MV-4-11 (cell line): ENCODE measurements around the gene SLC22A8.
"Not testable (repeated sequence)": the region's sequence is repeated elsewhere in the genome, so short reads cannot be mapped to it uniquely, and the experiment has no call there.

Source experiments
- DNase-seq: peaks from one replicate; lab custom pipeline; 2025; lab: John Stamatoyannopoulos, UW

The SLC22A8 gene

DNA sequence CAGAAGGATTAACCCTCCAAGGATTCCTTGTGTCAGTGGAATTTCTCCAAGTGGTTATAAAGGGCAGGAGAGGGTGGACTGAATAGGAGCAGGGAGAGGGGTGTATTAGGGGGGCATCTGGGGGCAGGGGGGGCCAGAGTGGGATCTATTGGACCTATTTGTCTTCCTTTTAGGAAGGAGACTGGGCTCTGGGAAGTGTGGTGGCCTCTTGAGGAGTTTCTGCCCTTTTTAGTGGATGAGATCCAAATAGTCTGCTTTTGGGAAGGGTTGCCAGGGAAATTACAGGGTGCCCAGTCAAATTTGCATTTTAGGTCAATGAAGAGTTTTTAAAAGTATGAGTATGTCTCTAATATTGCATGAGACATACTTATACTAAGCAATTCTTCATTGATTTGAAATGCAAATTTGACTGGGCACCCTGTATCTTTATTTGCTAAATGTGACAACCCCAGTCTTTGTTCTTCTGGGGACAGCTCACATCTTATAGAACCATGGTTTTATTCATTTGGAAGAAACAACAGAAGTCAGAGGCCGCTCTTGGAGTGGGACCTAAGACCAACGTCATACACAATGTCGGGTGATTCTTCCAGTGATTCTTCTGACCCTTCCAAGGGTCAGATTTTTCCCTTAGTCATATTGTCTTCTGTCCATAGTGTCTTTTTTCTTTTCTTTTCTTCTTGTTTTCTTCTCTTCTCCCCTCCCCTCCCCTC, 30.4 kb downstream of the SLC22A8 start:
- DNase-seq = no peak

DNA sequence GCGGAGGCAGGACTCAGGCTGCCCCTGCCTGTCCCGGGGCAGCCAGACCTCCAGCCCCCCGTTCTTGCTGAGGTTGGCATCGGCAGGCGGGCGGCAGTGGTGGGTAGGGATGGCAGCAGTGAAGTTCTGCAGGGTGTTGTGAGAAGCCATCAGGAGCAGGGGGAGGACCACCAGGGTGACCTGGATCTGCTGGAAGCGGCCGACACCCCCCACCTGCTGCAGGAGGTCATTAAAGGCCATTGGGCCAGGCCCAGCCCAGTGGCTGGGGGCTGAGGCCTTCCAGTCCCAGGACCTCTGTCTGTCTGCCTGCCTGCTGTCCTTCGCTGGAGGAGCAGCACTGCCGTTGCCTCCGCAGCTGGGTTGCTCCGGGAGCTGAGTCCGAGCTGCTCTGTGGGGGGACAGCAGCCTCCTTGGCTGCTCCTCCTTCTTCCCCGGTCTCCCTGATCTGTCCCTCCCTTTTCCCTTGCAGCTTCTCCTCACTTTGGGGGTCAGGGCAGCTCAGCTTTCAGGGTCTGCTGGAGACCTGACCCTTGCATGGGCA, 31.1 kb downstream of the SLC22A8 start, which contains the start of gene SLC22A6:
Gene SLC22A6 (minus strand): TSS at position 517 of the 541 bp plus-strand sequence. CDS start 277 bp downstream, at position 240.
- no peak for DNase-seq

DNA sequence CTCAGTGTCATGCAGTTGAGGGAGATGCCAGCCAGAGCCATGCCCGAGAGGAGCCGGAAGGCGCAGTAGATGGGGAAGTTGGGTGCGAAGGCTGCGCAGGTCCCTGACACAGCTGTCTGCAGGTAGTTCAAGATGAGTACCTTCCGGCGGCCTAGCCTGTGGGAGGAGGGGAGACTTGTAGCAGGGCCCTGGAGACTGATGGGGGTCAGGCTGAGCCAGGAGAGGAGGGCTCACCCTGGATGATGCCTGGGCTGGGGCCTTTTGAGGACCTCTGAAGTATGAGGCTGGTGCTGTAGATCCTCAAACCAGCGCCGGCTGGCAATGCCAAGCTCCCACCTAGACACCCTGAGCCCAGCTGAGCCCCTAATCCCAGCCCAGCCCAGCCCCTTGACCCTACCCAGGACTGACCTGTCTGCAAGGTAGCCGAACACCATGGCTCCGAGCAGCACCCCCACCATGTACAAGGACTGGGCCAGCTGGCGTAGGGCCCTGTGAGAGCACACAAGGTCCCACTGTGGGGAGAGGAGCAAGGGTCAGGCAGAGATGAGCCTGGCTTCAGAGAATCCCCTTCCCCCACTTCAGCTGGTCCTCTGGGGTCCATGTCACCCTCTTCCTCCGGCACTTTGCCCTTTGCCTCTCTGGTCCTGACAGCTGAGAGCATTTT, 32.0 kb downstream of the SLC22A8 start:
- DNase-seq = no peak

DNA sequence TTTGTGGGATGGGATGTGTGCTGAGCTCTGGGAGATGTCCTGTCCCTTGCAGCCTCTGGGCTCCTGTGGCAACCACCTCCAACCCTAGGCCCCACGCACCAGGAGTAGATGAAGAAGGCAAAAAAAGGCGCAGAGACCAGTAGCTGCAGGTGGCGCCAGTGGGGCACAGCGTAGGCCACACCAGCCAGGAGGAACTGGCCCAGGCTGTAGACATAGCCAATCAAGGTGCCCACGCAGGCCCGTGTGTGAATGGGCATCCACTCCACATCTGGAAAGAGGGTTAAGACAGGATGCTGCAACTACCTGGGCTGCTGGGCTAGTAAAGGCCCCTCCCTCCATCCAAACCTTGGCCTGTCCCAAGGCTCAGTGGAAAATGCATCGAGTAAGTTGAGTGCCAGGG, 33.9 kb downstream of the SLC22A8 start:
- no peak for DNase-seq

DNA sequence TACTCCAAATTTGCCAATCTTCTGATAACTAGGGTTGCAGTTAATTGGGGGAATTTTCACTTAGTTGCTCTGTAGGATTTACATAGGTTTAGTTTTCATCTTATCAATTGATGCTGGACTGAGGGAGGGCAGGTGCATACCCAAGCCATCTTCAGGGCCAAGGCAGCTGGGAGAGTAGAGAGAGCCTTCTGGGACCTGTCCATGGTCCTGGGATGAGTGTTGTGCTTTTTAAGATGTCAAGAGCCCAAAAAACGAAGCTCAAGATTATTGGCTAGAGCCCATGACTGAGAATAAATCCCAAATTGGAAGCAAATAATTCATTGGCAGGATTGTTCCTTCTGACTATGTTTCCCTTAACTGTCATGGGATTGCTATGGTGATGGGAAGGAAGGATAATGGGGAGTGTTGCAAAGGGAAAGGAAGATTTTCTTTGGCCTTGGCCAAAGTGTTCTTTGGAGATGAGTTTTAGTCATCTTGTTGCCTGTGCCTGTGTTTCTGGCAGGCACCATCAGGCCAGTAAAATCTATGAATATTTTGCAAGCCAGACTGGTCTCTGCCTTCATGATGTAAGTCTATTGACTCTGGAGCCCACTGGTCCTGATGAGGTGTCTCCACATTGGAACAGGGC, 35.4 kb downstream of the SLC22A8 start:
- no peak for DNase-seq

DNA sequence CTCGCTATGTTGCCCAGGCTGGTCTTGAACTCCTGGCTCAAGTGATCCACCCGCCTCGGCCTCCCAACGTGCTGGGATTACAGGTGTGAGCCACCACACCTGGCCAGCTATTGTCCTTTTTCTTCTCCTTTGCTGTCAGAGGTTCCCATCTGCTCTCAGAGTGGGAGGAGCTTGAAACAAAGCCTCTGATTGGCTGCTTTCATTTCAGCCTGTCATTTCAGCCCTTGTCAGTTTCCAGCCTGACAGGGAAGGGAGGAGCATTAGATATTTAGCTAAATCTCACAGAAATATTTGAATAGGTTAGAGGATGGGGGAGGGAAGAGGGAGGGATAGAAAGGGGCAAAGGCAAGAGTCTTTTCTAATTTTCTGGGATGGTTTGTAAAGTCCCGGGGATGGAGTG, 39.5 kb downstream of the SLC22A8 start:
- no peak for DNase-seq

DNA sequence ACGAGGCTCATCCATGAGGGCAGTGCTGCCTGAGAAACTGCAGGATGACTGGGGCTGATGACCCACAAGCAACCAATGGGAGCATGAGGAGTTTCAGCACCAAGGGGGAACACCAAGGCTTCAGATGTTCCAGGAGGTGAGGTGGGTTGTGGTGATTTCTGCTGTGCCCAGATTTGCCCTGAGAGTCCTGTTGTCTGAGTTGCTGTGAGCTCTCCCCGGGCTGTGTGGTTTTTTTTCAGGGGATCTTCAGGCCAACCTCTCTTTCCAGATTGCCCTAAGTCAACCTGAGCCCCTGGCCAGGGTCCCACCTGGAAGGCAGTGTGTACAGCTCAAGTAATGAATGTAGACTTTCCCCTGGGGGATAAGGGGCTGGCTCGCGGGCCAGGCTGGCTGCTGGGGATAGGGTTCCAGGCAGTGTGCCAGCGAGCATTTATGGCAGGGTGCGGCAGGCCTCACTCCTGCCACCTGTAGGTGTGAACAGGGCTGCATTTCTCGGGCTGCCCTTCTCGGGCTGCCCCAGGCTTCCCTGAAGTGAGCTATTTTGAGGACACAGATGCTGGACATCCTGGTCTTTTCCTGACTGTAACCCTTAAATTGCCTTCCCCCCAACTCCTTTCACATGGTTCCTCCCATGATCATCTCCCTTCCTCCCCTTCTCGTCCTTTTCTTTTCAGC, 40.7 kb downstream of the SLC22A8 start:
- DNase-seq = no peak

DNA sequence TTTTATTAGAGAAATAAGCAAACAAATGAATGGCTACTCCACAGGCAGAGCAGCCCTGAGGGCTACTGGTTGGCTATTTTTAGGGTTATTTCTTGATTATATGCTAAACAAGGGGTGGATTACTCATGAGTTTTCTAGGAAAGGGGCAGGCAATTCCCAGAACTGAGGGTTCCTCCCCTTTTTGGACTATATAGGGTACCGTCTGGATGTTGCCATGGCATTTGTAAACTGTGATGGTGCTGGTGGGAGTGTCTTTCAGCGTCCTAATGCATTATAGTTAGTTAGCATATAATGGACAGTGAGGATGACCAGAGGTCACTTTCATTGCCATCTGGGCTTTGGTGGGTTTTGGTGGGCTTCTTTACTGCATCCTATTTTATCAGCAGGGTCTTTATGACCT, 50.1 kb downstream of the SLC22A8 start:
- DNase-seq = no peak

DNA sequence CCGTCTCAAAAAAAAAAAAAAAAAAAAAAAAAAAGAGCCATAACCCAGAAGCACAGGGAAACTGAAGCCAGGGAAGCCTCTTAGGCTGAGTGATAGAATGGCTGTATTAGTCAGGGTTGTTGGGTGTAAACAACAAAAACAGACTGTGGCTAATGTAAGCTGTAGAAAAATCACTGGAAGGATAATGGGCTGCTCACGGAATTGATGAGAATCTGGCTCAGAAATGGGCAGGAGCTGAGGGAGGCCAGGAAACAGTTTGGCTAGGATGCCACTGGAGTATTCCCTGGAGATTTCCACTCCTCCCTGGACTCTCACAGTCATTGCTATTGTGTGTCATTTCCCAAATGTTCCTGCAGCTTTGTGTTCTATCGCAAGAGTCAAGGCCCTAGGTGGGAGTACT, 53.2 kb downstream of the SLC22A8 start:
- DNase-seq = no peak

DNA sequence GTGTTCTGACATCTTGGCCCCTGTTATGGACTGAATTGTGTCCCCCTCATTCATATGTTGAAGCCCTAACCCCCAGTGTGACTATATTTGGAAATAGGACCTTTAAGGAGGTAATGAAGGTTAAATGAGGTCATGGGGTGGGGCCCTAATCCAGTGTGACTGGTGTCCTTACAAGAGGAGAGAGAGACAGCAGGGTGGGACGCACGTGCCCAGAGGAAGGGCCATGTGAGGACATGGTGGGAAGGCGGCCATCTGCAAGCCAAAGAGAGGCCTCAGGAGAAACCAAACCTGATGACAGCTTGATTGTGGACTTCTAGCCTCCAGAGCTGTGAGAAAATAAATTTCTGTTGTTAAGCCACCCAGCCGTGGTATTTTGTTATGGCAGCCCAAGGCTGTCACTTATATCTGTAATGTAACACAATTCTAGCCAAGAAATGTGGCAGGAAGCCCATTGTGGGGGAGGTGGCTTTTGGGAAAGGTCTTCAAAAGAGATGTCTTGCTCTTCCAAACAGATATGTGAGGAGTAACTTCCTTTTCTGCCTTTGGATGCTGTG, 54.5 kb downstream of the SLC22A8 start:
- no peak for DNase-seq

DNA sequence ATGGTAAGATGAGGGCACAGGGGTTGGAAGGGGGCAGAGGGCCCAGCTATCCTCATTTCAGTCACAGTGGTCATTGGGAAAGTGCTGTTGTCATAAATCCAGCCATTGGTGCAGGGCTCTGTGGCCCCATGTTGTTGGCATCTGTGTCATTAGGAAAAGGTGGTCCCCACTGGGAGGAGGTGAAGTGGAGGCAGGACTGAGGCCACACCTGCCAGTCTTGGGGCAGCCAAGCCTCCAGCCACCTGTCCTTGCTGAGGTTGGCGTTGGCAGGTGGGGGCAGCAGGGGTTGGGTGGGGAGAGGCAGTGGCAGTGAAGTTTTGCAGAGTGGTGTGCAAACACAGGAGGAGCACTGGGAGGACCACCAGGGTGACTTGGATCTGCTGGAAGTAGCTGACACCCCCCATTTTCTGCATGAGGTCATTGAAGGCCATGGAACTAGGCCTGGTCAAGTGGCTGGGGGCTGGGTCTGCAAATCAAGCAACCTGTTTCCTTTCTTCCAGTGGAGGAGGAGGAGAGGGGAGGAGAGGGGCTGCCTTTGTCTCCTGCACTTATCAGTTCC, 56.1 kb downstream of the SLC22A8 start:
- DNase-seq = no peak

DNA sequence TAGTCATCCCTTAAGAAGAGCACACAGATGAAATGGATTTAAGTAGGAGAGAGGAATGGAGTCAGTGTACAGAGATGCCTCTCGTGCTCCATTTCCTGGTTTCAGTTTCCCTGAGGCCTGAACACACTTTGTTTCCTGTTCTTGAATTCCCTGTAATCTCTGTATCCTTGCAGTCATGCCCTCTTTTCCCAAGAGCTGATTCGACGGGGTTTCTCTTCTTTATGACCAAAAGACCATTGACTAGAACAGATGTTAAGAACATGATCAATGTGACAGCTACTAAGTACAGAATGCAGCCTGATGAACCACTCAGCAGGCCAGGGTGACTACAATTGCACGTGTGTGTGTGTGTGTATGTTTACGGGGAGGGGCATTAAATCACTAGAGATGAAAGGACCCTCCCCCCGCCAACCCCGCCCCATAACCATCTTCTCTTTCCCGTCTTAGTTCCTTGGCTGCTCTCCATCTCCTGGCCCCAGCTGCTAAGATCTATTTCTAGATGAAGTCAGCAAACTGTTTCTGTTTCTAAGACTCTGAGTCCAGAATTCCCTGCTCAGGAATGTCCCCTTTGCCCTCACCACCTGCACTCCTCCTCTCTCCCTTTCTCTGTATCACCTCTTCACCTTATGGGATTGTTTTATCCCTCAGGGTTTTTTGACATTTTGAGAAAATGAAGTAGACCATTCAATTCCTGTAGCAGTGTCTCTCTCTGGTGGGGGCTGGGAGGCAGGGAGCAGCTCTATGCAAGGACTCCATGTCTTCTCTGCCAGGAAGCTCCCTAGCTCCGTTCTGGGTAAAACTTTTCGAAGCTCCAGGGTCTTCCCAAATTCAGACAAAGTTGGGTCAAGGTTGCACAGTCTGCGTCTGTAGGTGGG, 56.9 kb downstream of the SLC22A8 start:
- no peak for DNase-seq

DNA sequence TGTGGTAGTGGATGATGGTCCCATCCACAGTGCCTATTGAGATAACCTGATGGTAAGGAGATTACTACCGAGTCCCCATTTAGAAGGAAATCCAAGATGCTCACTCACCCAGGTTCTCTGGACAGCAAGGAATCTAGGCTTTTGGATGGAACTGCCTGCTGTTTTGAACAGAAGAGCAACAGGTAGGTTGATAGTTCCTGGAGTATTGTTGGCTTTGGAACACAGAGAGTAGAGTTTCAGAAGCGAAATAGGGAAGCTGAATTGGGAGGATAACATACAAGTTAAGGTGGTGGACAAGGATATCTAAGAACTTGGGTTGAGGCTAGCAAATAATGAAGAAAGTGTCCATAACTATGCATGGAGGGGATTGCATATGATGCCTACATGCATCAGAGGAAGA, 58.5 kb downstream of the SLC22A8 start:
- DNase-seq = no peak

DNA sequence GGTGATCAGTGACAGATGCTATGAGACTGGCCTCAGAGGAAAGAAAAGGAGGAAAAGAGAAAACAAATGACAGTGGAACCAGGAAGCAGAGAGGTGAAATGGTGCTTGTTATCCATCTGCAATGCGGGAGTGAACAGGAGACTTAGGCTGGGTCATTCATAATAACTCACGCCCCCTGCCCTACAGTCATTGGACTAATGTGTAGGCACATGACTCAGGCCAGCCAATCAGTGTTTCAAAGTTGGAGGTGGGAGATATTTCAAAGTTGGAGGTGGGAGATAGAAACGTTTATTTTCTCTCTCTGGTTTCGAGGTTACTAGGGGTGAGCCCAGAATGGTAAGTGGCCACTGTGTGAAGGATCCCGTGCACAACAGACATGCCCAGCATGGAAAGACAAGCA, 61.2 kb downstream of the SLC22A8 start:
- no peak for DNase-seq

DNA sequence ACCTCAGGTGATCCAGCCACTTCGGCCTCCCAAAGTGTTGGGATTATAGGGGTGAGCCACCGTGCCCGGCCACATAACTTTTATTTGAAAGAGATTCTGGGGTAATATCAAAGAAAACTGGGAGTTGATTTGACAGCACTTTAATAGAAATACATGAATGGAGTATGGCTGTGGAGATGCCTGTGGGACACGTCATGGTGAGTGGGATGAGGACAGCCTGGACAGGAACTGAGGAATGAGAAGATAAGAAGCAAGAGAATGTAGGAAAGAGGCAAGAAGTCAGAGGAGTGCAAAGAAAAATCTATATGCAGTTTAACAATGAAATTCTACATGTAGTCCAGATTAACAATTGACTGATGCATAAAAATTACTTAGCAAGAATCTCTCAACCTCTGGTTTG, 61.8 kb downstream of the SLC22A8 start:
- no peak for DNase-seq

DNA sequence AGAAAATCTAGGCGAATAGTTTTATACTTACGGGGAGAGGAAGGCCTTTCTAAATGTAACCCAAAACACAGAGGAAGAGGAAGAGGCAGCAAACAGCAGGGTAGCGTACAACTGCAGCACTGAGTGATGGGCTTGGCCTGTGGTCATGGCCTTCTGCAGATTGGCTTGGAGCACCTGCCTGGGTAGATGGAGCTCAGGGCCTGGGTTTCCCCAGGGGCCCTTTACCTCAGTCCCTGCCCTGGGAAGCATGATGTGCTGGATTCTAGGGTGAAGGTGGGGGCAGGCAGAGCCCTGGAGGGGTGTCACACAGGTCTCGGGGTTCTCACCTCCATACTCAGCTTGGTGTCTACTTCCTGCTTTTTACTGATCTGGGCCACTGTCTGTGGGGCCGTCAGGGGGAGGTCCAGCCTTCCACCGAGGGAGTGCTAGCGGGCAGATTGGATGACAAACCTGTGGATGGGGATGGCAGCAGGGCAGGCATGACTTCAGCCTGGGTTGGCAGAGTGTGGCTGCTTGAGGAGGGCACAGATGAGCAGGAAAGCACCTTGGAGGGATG, 66.8 kb downstream of the SLC22A8 start:
- no peak for DNase-seq

DNA sequence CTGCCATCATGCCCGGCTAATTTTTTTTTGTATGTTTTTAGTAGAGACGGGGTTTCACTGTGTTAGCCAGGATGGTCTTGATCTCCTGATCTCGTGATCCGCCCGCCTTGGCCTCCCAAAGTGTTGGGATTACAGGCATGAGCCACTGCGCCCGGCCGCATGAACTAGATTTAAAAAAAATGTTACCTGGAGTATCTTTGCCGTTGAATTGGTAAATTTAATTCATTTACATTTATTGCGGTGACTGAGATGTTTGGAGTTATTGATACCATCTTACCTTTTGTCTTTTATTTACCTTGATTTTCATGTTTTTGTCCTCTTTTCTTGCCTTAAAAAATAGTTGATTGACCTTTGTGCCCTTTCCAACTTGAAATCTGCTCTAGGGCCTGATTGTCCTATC, 70.1 kb downstream of the SLC22A8 start:
- DNase-seq = not testable (repeated sequence)
